Mesodermal cell (in vitro differentiated cells): Measurements from ENCODE around the gene PIP5KL1.
A peak's percentile ranks its signal among the peaks of the same experiment; 100 is the strongest.

Experiments
- H3K27ac ChIP-seq: 2 replicates; pipeline ENCODE4 v1.7.0; 2013; ENCODE audit warnings: mild to moderate bottlenecking, low read depth, low read length, moderate library complexity; ENCODE audit not compliant: severe bottlenecking
- H3K36me3 ChIP-seq: 2 replicates; pipeline ENCODE4 v1.7.1; 2013; ENCODE audit warnings: mild to moderate bottlenecking, low read length, moderate library complexity; ENCODE audit not compliant: control insufficient read depth, insufficient read depth
- H3K4me1 ChIP-seq: one replicate; pipeline ENCODE4 v1.7.1; 2013; ENCODE audit warnings: mild to moderate bottlenecking, low read length; ENCODE audit not compliant: insufficient read depth, control insufficient read depth, poor library complexity, severe bottlenecking
- H3K4me3 ChIP-seq: 2 replicates; pipeline ENCODE4 v1.7.0; 2013; ENCODE audit warnings: low read length, control low read depth, mild to moderate bottlenecking; ENCODE audit not compliant: insufficient read depth, poor library complexity, severe bottlenecking; ENCODE audit errors: extremely low read depth
- H3K9me3 ChIP-seq: 2 replicates; pipeline ENCODE4 v1.7.1; 2013; ENCODE audit warnings: mild to moderate bottlenecking, low read length, moderate library complexity; ENCODE audit not compliant: control insufficient read depth
- WGBS, 2 experiments: methylation state at CpG; one replicate each; pipeline ENCODE4 v1.1.5; 2013; ENCODE audit warnings: missing lambda C conversion rate in 2 of 2; ENCODE audit not compliant: insufficient coverage in 2 of 2; 5-methylcytosine and 5-hydroxymethylcytosine counted together

PIP5KL1 gene

GRCh38 chr9:127927988-127928675 lies 2.4 kb downstream of the PIP5KL1 start:
- H3K4me1 ChIP-seq = peaks cover 16% of the 10 kb centered on the region
- whole genome bisulfite sequencing, 2 experiments = 22 to 24% methylated on average over 14 to 21 of the region's 24 CpGs
- no peaks in the 10 kb centered on the region for H3K9me3 ChIP-seq
- no peak overlapping the region for H3K4me3 ChIP-seq
- no peaks in the 10 kb centered on the region for H3K36me3 ChIP-seq
- H3K27ac ChIP-seq = no peak overlapping the region

- H3K36me3 ChIP-seq = no peaks in the 10 kb centered on the region
- no peak overlapping the region for H3K27ac ChIP-seq
- H3K4me3 ChIP-seq = peak overlapping the region; percentile 28
- no peaks in the 10 kb centered on the region for H3K9me3 ChIP-seq
- peaks cover 16% of the 10 kb centered on the region for H3K4me1 ChIP-seq
- 3% methylated on average over 23 to 32 of the region's 56 CpGs for WGBS, 2 experiments
These were observed 3.2 kb downstream of the PIP5KL1 start for GRCh38 chr9:127927201-127927987.

GRCh38 chr9:127926906-127927200 lies 3.7 kb downstream of the PIP5KL1 start:
- 4 to 8% methylated on average over 13 of the region's 19 CpGs for WGBS, 2 experiments
- Histone ChIP-seq H3K9me3 (no peaks in the 10 kb centered on the region), H3K4me3 (peak overlapping the region; percentile 28), H3K36me3 (no peaks in the 10 kb centered on the region), H3K27ac (no peak overlapping the region), H3K4me1 (peaks cover 14% of the 10 kb centered on the region)

- peaks cover 9% of the 10 kb centered on the region for H3K4me1 ChIP-seq
- H3K4me3 ChIP-seq = no peak overlapping the region
- no peaks in the 10 kb centered on the region for H3K36me3 ChIP-seq
- 65 to 68% methylated on average over 12 to 14 of the region's 14 CpGs for WGBS, 2 experiments
- H3K9me3 ChIP-seq = no peaks in the 10 kb centered on the region
- no peak overlapping the region for H3K27ac ChIP-seq
These were observed 4.3 kb downstream of the PIP5KL1 start for GRCh38 chr9:127925959-127926905.

GRCh38 chr9:127924736-127925444 lies 5.7 kb downstream of the PIP5KL1 start:
- no peak overlapping the region for H3K27ac ChIP-seq
- H3K4me1 ChIP-seq = peaks cover 9% of the 10 kb centered on the region
- WGBS, 2 experiments = 87 to 91% methylated on average over 20 to 22 of the region's 22 CpGs
- H3K4me3 ChIP-seq = no peak overlapping the region
- H3K36me3 ChIP-seq = no peaks in the 10 kb centered on the region
- no peaks in the 10 kb centered on the region for H3K9me3 ChIP-seq

- peaks cover 15% of the 10 kb centered on the region for H3K4me1 ChIP-seq
- no peak overlapping the region for H3K27ac ChIP-seq
- no peak overlapping the region for H3K4me3 ChIP-seq
- no peaks in the 10 kb centered on the region for H3K36me3 ChIP-seq
- no peaks in the 10 kb centered on the region for H3K9me3 ChIP-seq
- WGBS, 2 experiments = 81 to 86% methylated on average over 8 of the region's 8 CpGs
These were observed 6.8 kb downstream of the PIP5KL1 start for GRCh38 chr9:127923771-127924170.

- no peaks in the 10 kb centered on the region for H3K36me3 ChIP-seq
- H3K9me3 ChIP-seq = no peaks in the 10 kb centered on the region
- H3K4me3 ChIP-seq = no peak overlapping the region
- WGBS, 2 experiments = 50 to 51% methylated on average over 5 of the region's 6 CpGs
- H3K27ac ChIP-seq = no peak overlapping the region
- H3K4me1 ChIP-seq = peaks cover 22% of the 10 kb centered on the region
These were observed 7.5 kb downstream of the PIP5KL1 start for GRCh38 chr9:127923046-127923445.

GRCh38 chr9:127921557-127922120 lies 8.9 kb downstream of the PIP5KL1 start:
- Histone ChIP-seq H3K27ac (no peak overlapping the region), H3K9me3 (no peaks in the 10 kb centered on the region), H3K4me3 (no peak overlapping the region), H3K4me1 (peaks cover 23% of the 10 kb centered on the region), H3K36me3 (no peaks in the 10 kb centered on the region)
- 20 to 27% methylated on average over 34 to 45 of the region's 45 CpGs for WGBS, 2 experiments

- peaks cover 26% of the 10 kb centered on the region for H3K4me1 ChIP-seq
- no peaks in the 10 kb centered on the region for H3K36me3 ChIP-seq
- no peak overlapping the region for H3K27ac ChIP-seq
- 94 to 98% methylated on average over 6 of the region's 7 CpGs for WGBS, 2 experiments
- no peaks in the 10 kb centered on the region for H3K9me3 ChIP-seq
- H3K4me3 ChIP-seq = no peak overlapping the region
These were observed 9.8 kb downstream of the PIP5KL1 start for GRCh38 chr9:127920794-127921193.
